HG02571 (cell line): ENCODE data around the gene TRIM47.

ENCODE experiments used
- ATAC-seq: cut with Tn5 transposase; IDR thresholded peaks from one replicate; pipeline ENCODE4 v1.9.1; 2021; ENCODE audit warnings: mild to moderate bottlenecking, moderate library complexity; ENCODE audit not compliant: unreplicated experiment

TRIM47 gene

DNA sequence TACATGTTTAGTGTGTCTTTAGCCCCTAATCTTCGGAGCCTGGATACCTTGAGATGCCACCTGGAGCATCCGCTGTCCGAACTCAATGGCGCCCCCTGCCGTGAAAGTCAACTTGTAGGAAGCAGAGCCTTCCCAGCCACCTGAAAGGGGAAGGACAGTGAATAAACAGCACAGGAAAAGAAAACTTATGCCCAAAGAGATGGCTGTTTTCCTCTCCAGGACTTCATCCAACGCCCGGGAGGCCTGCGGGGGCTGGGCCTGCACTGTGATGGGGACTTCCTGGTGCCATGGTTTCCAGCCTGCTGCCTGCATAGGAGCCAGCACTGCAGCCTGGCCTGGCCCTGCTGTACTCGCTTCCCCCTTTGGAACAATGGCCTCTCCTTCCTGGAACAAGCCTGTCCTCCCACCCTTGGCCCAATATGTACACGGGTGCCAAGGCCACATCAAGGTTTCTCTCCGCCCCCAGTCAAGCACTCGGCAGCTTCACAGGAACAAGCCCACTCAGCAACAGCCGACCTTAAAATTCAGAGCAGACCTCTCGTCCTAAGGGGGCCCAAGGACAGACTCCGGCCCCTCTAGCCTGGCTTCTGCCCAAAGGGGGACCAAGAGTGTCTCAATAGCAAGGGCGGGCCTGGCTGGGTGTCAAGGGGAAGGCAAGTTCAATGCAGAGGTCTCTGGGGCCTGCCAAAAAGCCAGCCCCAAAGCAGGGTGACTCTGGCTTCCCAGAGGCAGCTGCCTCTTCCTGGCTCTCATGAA, 29.7 kb downstream of the TRIM47 start:
- no peak for ATAC-seq

DNA sequence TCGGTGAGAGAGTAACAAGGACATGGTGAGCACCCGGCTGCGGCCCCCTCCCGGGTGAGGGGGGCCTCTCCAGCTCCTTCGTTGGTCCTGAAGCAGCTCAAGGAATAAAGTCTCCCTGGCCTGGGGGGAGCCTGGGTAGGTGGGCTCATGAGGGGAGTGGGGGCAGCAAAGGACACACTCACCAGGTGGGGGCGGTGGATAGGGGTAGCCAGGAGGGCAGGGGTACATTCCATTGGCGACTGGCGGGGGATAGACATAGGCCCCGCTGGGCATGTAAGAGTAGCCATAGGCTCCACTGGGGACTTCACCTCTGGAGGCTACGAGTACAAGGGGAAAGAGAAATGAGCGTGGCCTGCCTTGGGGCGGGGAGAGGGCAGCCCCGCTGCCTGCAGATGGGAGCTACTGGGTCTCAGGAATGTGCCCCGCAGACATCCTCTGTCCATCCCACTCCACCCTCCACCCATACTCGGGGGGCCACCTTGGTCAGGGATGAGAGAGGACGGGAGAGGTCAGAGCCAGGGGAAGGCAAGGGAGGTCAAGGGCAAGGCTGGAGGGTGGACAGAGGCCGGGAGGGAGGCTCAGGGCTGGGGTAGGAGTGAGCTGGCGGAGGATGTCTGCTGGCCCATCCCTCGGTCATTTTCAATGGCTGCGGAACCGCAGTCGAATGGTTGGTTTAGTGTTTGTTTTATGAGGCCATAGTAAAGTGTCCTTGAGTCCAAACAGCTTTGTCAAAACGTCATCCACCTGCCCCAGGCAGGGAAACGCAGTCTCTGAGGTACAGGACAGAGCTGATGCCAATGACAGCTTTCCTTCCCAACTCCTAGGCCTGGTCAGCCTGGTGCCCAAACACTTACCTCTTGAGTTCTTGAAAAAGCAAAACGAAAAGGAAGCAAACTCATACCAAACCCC, 30.5 kb downstream of the TRIM47 start:
- ATAC-seq: no peak

DNA sequence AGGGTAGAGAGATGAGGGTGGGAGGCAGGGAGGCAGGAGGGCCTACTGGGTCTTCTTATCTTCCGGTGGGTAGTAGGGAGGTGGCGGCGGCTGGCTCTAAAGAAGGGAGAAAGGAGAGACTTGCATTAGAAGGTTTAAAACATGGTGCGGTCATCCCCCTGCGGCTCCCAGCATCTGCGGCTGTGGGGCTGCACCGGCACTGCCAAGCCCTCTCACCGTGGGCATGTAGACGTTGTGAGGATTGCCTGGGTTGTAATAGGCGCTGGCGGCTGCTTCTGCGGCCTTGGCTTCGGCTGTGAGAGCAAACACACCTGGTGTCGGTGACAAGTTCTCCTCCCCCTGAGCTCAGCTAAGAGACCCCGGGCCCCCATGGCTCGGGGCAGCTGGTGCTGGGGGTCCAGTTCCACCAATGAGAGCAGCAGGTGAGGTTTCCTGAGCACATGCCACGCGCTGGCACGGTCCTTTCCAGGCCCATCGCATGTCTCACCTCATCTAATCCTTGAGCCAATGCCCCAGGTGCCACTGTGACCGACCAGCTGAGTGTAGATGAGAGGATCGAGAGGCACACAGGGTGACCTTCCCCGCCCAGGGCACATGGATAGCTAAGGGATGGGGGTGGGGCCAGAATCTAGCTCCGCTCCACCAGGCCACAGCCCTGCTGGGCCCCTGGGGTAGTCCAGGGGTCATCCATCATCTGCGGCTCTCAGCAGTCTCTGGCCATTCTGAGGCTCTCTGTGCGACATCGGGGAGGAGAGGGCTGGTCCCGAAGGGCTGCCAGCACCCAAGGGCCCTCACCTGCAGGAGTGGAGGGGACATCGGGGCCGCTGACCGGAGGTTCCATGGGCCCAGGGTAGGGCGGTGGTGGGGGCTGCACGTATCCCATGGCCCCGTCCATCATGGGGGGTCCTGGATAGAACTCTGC, 31.4 kb downstream of the TRIM47 start:
- no peak for ATAC-seq

DNA sequence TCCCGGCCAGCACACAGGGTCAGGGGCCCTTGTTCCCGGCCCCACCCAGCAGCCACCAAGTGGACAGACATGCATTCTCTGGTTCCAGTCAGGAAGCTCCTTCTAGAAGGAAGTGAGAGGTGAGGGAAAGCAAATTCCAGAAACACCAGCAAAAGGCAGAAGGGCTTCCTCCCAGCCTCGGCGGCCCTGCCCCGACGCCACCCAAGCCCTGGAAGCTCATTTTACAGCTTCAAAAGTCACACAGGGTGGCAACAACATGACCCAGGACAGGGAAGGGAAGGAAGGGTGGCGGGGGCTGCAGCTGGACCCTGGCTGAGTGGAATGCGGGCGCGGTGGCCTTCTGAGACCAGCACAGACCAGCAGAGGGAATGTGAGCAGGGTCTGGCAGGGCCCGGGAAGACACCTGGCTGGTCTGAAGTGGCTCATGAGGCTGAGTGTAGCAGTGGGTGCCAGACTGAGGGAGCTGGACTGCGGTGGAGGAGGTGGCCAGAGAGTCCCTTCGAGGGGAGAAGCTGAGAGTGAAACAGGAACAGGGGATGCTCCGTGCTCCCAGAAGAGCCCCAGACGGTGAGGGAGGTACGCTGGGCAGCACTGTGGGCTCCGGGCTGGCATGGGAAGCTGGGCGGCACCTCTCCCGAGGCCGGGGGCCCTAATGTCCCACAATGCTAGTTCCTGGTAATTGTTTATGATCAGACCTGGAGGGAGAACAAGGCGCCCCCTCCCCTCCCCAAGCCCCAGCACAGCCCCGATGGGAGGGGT, 32.3 kb downstream of the TRIM47 start:
- no peak for ATAC-seq

DNA sequence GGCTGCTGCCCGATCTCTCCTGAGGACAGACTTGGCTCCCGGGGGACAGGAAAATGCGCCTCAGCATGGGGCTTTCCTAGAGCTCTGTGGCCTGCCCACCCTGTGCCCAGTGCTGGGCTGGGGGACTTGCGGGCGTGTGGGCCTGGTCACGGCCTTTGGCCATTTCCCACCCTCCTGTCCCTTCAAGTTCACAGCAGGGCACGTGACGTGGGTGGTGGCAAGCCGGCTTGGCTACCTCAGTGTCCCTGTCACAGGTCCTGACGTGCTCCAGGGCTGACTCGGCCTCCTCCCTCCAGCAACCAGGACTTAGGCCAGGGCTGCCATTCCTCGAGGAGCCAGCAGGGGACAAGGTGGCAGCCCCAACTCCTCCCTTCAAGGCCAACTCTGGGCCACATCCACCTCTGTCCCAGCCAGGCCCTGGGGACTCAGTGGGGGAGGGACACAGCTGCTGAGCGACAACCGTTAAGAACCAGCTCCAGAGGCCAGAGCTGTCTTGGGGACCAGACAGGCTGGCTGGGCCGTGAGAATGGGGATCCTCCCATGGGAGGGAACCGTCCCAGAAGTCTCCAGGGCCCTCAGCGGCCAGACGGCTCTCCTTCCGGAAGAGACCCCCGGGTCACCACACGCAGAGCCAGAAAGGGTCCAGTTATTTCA, 33.2 kb downstream of the TRIM47 start:
- peak; percentile 61 for ATAC-seq

DNA sequence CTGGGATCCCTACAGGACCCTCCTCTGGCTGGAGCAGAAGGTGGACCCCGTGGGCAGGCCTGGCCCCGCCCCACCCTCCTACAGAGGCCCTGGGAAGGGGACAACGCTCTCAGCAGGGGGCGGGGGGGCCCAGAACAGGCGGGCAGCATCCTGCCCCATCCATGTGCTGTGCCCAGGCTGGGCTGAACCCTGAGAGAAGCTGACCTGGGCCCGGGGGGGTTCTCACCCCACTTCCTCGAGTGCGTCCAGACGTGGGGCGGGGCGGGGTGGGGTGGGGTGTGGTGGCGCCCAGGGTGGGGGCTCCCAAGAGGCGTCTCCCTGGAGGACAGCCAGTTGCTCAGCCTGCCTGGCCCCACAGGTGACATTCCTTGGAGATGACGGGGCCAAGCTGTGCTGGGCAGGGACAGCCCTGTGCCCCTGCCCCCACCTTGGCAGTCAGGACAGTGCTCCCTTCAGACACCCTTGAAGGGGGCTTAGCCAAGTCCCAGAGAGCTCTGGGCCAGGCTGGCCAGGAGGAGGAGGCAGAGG, 33.8 kb downstream of the TRIM47 start:
- peak; percentile 15 for ATAC-seq

DNA sequence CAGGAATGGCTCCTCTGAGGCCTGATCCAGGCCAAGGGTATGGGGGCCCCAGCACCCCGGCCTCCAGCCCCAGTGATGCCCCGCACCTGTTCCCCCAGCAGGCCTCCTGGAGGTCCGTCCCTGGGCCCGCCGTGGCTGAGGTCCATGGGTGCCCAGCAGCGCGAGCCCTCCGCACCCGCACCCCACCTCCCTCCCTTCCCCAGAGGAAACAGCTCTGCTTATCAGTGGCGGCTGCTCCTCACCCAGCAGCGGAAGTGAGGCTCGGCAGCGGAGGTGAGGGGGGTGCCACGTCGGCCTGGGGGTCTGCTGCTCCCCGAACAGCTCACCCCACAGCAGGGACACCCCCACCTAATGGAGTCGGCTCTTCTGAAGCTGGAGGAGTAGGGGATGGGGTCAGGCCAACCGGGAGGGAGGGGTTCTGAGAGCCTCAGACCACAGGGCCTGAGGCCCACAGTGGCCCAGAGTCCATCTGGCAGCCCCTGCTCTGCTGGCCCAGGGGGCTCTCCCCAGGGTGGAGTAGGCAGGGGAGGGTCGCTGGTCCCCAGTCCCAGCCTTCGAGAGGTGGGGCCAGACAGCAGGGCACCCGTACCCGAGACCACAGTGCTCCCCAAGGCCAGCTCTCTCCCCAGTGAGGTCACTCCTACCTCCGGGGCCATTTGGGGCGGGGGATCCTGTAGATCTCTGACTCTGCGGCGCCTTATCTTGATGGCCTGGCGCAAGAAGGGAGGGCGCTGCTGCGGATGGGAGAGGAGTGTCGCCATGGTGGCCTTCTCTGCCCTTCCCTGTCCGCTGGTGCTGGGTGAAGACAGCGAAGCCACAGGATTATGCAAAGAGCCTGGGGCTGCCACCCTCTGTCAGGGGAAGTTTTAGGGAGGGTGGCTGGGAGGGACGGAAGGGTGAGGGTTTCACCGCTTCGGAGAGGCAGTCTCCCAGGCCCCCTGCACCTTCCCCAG, 34.5 kb downstream of the TRIM47 start, which contains the start of gene UNC13D:
Gene UNC13D (minus strand): TSS at position 828 of the 953 bp plus-strand sequence. CDS start 67 bp downstream, at position 761.
- ATAC-seq: peak; percentile 30

DNA sequence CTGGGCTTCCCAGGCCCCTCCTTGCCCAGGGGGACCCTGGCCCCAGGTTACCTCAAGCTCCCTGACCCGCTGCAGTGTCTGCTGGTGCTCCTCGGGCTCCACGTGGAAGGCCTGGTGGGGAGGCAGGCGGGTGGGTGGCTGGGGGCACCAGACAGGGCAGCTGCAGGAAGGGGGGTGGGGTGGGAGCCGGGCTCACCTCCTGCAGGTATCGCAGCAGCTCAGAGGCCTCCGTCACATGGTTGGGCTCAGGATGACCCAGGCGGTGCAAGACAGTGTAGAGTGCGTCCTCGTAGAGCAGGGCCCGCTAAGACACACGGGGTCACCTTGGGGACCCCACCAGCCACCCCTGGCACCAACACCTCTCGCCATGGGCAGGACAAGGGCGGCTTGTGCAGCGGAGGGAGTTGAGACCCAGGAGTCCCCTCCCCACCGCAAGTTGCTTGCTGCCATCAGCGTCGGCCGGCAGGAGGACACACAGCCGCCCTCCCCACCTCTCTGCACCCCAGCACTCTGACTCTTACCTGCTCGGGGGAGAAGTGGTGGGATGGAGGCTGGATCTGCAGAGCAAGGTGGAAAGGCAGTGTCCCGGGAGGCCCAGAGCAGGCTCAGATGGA, 35.3 kb downstream of the TRIM47 start:
- no peak for ATAC-seq

DNA sequence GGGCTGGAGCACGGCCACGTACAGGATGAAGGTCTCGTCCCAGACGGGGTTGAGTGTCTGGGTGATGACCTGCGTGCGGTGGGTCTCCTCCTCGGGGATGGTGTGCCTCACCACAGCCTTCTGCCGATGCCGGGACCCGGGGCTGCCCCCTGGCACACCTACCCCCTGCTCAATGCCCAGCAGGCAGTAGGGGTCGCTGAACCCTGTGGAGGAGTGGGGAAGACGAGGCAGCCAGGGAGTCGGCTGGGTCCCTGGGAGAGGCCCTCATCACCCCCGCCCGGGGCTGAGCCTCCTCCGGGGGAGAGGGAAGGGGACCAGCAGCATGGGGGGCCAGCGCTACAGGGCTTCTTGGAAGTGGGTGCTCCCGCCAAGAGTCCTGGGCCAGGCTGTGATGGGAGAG, 36.0 kb downstream of the TRIM47 start:
- no peak for ATAC-seq

DNA sequence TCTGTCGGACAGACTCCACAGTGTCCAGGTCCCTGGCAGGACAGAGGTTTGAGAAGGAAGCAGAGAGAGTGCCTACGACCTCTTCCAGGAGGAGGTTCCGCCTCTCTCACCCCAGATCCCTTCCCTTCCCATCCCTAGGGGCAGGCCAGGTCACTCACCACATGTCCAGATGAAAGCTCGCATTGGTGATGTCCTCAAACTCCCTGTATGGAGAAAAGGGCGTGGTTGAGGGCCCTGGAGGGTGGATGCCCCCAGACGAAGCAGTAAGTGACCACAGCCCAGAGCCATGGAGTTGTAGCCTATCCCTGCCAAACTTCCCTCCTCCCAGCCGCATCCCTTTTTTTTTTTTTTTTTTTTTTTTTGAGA, 37.6 kb downstream of the TRIM47 start:
- no peak for ATAC-seq

DNA sequence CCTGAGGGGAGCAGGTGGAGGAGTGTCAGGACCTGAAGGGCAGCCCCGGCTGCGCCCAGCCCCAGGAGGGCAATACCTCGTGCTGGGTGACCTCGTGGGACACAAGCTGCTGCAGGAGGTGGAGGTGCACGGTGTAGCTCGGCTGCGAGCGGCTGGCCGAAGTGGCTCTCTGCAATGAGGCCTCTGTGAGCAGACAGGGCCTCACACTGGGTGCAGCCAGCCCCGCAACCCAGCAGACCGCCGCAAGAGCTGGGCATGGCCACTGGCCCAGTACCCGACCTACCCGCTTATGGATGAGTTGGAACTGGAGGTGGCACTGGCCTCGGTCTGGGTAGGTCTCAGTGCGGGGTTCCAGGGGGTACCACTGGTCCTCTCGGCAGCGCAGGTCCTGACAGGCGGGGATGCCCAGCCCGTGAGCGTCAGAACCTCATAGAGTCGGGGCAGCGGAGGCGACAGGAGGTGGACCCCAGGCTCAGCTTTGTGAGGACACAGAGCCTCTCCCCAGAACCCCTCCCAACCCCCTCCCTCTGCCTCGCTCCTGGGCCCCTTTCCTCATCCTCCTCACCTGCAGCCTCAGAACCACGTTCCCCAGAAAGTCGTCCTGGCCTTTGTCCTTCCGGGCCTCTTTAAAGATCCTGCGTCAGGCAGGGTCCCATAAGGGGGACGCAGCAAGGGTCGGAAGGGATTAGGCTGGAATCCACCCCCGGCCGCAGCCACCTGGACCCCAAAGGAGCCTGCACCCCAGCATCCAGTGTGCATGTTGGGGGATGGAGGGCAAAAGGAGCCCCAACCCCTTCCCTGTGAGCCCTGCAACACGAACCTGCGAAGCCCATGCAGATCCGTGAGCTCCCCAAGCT, 38.2 kb downstream of the TRIM47 start:
- no peak for ATAC-seq

DNA sequence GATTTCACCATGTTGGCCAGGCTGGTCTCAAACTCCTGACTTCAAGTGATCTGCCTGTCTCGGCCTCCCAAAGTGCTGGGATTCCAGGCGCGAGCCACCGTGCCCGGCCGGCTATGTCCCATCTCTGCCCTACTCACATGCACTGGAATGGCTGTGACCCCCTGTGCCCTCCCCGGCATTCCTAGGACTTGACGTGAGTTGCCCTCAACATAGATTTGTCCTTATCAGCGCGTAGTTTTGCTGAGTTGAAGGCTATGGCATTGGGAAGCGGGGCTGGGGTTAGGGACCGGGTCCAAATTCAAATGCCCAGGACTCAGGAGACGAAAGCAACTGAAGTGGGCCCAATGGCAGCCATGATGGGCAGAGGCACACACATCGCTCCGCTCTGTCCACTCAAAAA, 40.0 kb downstream of the TRIM47 start:
- ATAC-seq: no peak

DNA sequence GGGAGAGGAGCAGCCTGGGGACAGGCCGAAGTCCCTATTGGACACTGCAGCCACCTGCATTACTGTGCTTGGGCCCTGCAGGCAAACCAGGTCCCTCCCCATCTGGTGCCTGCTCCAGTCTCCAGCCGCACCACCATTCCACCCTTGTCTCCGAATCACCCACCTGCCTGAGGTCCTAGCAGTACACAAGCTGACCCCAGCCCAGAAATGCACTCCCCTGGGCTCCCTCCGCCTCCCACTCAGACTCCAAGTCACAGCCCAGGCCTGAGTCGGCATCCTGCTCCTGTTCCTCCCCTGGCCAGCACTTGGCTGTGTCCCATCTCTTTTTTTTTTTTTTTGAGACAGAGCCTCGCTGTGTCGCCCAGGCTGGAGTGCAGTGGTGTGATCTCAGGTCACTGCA, 40.5 kb downstream of the TRIM47 start:
- ATAC-seq: no peak

DNA sequence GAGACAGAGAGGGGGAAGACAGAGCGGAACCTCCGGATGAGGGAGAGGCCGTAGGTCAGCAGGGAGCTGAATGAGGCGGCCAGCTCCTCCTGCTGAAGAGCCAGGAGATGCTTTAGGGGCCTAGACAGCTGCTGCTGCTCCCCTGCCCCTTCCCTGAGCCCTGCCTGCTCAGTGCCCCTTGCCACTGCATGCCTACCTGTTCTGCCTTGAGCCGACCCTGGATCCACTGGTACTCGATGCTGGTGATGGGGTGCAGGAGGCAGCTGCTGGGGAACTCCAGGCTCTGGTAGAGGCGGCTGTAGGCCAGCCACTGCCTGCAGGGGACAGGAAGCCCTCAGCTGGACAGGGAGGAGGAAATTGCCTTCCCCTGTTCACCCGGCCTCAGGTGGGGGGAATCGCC, 41.8 kb downstream of the TRIM47 start:
- ATAC-seq: no peak

DNA sequence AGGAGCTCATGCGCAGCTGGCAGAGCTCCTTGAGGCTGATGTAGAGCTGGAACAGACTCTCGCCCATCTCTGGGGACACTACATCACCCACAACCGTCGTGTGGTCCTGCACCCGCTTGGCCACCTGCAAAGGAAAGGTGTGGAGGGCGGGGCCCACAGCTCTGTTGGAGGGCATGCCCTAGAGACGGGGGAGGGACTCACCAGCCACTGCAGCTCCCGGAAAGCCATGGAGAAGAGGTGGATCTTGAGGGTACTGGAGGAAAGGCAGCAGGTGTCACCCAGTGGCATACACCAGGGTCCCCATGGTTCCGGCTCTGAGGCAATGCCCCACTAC, 42.8 kb downstream of the TRIM47 start:
- no peak for ATAC-seq

DNA sequence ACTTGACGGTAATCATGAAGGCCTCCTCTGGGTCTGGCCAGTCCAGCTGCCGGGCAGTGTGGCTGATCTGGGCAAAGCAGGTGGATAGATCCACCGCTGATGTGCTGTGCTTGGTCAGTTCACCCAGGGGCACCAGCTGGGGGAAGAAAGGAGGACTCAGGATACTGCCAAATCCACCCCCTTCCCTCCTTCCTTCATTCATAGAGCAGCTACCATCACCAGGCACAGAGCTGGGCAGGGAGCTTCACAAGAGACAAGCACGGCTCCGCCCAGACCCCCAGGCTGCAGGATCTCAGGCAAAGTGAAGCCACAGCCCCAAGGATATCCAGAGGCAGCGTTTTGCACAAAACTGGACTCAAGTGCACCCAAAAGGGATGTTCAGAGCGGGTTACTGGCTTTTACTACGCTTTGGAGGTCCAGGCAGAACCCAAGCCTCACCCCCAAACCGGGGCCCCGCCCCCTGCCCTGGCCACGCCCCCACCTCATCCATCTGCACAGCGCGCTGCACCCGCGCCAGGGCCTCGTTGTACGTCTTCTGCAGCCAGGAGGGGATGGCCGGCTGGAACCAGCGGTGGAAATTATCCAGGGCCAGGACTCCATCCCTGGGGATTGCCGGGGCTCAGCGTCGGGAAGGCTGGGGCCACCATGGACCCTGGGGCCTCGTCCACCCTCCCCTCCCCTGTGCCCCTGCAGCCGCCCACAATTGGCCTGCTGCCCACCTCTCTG, 43.3 kb downstream of the TRIM47 start:
- no peak for ATAC-seq
